DND-41 (cell line): ENCODE data around the gene GPNMB.

Source experiments
- ATAC-seq: fragments of 200-7000 bp; cut with Tn5 transposase; 3 replicates; pipeline ENCODE4 v1.9.1; 2021; ENCODE audit warnings: low read depth; ENCODE audit not compliant: insufficient read depth
- DNase-seq: peaks from one replicate; pipeline ENCODE4 v3.0.0-alpha.2; 2020
- H2AFZ ChIP-seq: 2 replicates; pipeline ENCODE4 v1.6.0; 2012; ENCODE audit warnings: low read depth, low read length
- H3K27ac ChIP-seq: 2 replicates; pipeline ENCODE4 v1.5.1; 2012; ENCODE audit warnings: low read length, inconsistent platforms
- H3K27me3 ChIP-seq: fragments of 200-600 bp; sonication (generic); 2 replicates; pipeline ENCODE4 v1.6.0; 2012; ENCODE audit warnings: low read length, mild to moderate bottlenecking, inconsistent platforms; ENCODE audit not compliant: insufficient read depth, poor library complexity
- H3K36me3 ChIP-seq: 2 replicates; pipeline ENCODE4 v1.5.1; 2012; ENCODE audit warnings: low read length, inconsistent platforms; ENCODE audit not compliant: insufficient read depth
- H3K4me1 ChIP-seq: 2 replicates; pipeline ENCODE4 v1.5.1; 2012; ENCODE audit warnings: mild to moderate bottlenecking, low read length; ENCODE audit not compliant: insufficient read depth
- H3K4me2 ChIP-seq: 2 replicates; pipeline ENCODE4 v1.6.0; 2012; ENCODE audit warnings: mild to moderate bottlenecking, moderate library complexity, low read length, inconsistent platforms; ENCODE audit not compliant: insufficient read depth
- H3K4me3 ChIP-seq, 2 experiments: fragments of 200-600 bp in 1 of 2; shearing (Covaris generic) in 1 of 2; 2 replicates each; pipeline ENCODE4 v1.5.1; 2012 to 2016; ENCODE audit warnings: inconsistent platforms in 2 of 2, low read length in 2 of 2, mild to moderate bottlenecking in 2 of 2, low read depth in 1 of 2, moderate library complexity in 1 of 2
- H3K79me2 ChIP-seq: 2 replicates; pipeline ENCODE4 v1.6.0; 2012; ENCODE audit warnings: low read length, inconsistent platforms; ENCODE audit not compliant: insufficient read depth
- H3K9ac ChIP-seq: 2 replicates; pipeline ENCODE4 v1.6.0; 2012; ENCODE audit warnings: low read depth, mild to moderate bottlenecking, inconsistent platforms, low read length, moderate library complexity
- H3K9me3 ChIP-seq: 2 replicates; pipeline ENCODE4 v1.5.1; 2012; ENCODE audit warnings: low read length, moderate library complexity, mild to moderate bottlenecking, inconsistent platforms; ENCODE audit not compliant: insufficient read depth, severe bottlenecking
- H4K20me1 ChIP-seq: 2 replicates; pipeline ENCODE4 v1.6.0; 2012; ENCODE audit warnings: low read length; ENCODE audit not compliant: insufficient read depth
- CTCF ChIP-seq: IDR thresholded peaks from 2 replicates; pipeline ENCODE4 v1.5.1; 2012; ENCODE audit warnings: borderline replicate concordance, low read length, moderate library complexity, mild to moderate bottlenecking; ENCODE audit not compliant: poor library complexity, severe bottlenecking; ENCODE audit errors: extremely low read depth
- EZH2 ChIP-seq: IDR thresholded peaks from 3 replicates; pipeline ENCODE4 v1.6.1; 2012; ENCODE audit warnings: borderline replicate concordance, low read depth, mild to moderate bottlenecking, moderate library complexity, low read length, inconsistent platforms; ENCODE audit not compliant: severe bottlenecking

Gene GPNMB

GRCh38 chr7:23242935-23243334, 3.6 kb upstream of the GPNMB start:
- H3K36me3 ChIP-seq, result no peaks in the 10 kb centered on the region
- no peaks in the 10 kb centered on the region for H3K79me2 ChIP-seq
- H3K4me3 ChIP-seq, result no peak overlapping the region
- ATAC-seq, result no peak
- H3K9ac ChIP-seq, result no peak overlapping the region
- peaks cover 13% of the 10 kb centered on the region for H3K27me3 ChIP-seq
- no peaks in the 10 kb centered on the region for H3K4me1 ChIP-seq
- H3K9me3 ChIP-seq, result no peaks in the 10 kb centered on the region
- H3K4me2 ChIP-seq, result no peak overlapping the region
- no peak overlapping the region for H2AFZ ChIP-seq
- no peak for TF ChIP-seq CTCF
- no peak for TF ChIP-seq EZH2
- no peaks in the 10 kb centered on the region for H4K20me1 ChIP-seq
- H3K27ac ChIP-seq, result no peak overlapping the region
- no peak for DNase-seq

DNA sequence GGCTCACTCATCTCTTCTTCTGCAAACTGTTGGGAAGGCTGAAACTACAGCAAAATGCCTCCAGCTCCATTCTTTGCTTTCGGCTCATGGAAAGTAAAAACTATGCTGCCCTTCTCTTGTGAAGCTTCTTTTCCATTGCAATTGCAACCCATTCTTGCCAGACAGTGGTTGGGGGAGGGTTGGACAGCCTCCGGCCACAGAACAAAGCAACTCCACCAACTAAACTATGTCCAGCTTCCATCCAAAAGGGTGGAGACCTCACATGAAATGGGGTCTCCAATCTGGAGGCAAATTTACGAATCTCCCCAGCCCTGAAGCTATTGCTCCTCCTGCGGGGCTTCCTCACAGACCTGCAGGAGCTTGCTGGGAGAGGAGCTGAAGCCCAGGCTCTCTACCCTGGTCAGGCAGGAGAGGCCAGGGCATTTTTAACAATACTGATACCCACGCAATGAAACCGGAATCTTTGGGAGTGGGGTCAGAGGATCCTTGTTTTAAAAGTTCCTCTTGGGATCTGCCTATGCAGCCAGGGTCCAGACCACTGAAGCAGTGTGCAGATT, 549 bp downstream of the GPNMB start:
- Histone ChIP-seq H3K79me2 (no peaks in the 10 kb centered on the region), H3K27me3 (peaks cover 10% of the 10 kb centered on the region), H3K27ac (no peak overlapping the region), H3K36me3 (no peaks in the 10 kb centered on the region), H2AFZ (no peak overlapping the region), H3K9ac (no peak overlapping the region), H4K20me1 (no peaks in the 10 kb centered on the region), H3K4me1 (no peaks in the 10 kb centered on the region), H3K4me2 (no peak overlapping the region), H3K4me3 (no peak overlapping the region), H3K9me3 (no peaks in the 10 kb centered on the region)
- TF ChIP-seq EZH2, result no peak
- ATAC-seq, result no peak
- DNase-seq, result no peak

DNA sequence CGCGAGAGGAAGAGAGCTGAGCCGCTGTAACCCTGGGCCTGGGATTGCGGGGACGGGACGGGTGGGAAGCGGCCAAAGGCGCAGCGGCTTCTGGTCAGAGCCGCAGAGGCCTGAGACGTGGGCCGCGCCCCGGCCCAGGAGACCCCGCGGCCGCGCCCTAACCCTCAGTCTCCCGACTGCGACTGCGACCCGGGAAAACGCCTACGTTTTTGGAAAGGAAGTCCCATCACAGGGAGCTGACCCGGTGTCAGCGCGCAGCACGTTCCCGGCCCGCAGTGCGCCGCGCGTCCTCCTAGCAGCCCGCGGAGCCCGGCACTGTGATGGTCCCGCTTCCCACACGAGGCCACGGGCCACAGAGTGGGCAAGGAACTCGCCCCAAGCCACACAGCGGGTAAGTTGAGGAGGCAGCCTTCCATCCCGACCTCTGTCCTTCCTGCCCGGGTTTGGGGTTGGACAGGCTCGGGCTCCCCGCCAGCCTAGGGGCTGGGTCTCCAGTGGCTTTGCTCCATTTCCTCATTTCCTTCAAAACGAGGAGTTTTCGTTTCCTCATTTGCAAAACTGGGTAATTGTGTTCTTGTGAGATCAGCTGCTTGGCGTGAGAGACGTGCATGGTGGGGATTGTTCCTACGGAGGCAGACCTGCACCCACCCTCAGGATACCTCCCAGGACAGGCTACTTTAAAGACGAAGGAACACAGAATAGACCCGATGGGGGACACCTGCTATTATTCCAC, 1.2 kb downstream of the GPNMB start:
- Histone ChIP-seq H4K20me1 (no peaks in the 10 kb centered on the region), H3K27me3 (peaks cover 10% of the 10 kb centered on the region), H3K9ac (no peak overlapping the region), H3K4me1 (no peaks in the 10 kb centered on the region), H3K4me2 (no peak overlapping the region), H3K79me2 (no peaks in the 10 kb centered on the region), H3K27ac (no peak overlapping the region), H3K36me3 (no peaks in the 10 kb centered on the region), H3K9me3 (no peaks in the 10 kb centered on the region), H3K4me3 (no peak overlapping the region), H2AFZ (no peak overlapping the region)
- ATAC-seq (no peak), DNase-seq (no peak)
- TF ChIP-seq EZH2, result no peak
- TF ChIP-seq CTCF, result no peak

- no peaks in the 10 kb centered on the region for H3K36me3 ChIP-seq
- H3K9ac ChIP-seq, result no peak overlapping the region
- H2AFZ ChIP-seq, result no peak overlapping the region
- no peak overlapping the region for H3K4me3 ChIP-seq
- no peak for TF ChIP-seq EZH2
- no peak for TF ChIP-seq CTCF
- H4K20me1 ChIP-seq, result no peaks in the 10 kb centered on the region
- DNase-seq (no peak), ATAC-seq (no peak)
- H3K79me2 ChIP-seq, result no peaks in the 10 kb centered on the region
- no peak overlapping the region for H3K27ac ChIP-seq
- H3K4me1 ChIP-seq, result no peaks in the 10 kb centered on the region
- H3K27me3 ChIP-seq, result peaks cover 14% of the 10 kb centered on the region
- H3K4me2 ChIP-seq, result no peak overlapping the region
- H3K9me3 ChIP-seq, result no peaks in the 10 kb centered on the region
Measured at GRCh38 chr7:23249486-23249885, 2.9 kb downstream of the GPNMB start.
